OCI-LY3 (cell line): ENCODE measurements around the gene CNTNAP2.

ENCODE experiments used
- H2AFZ ChIP-seq: fragments of 200-600, 300-600 bp; shearing (Covaris generic); 2 replicates; pipeline ENCODE4 v1.6.0; 2014; ENCODE audit warnings: antibody characterized with exemption, low read depth, low read length
- H3K27ac ChIP-seq: fragments of 200-600, 300-600 bp; sonication (generic); 2 replicates; pipeline ENCODE4 v1.5.1; 2014; ENCODE audit warnings: mild to moderate bottlenecking, low read length, moderate library complexity, mixed read lengths
- H3K27me3 ChIP-seq: fragments of 200-600, 300-600 bp; sonication (generic); 2 replicates; pipeline ENCODE4 v1.6.1; 2014; ENCODE audit warnings: low read depth, low read length, mixed read lengths
- H3K36me3 ChIP-seq: fragments of 200-600, 300-600 bp; sonication (generic); replicated peaks from 2 replicates; pipeline ENCODE3; 2014; ENCODE audit warnings: low read depth, low read length, mixed read lengths
- H3K4me1 ChIP-seq: fragments of 300-600, 200-600 bp; sonication (generic); 2 replicates; pipeline ENCODE4 v1.6.1; 2014; ENCODE audit warnings: low read length, mixed read lengths
- H3K4me2 ChIP-seq: fragments of 200-600, 300-600 bp; sonication (generic); 2 replicates; pipeline ENCODE4 v1.6.1; 2014; ENCODE audit warnings: low read length, mixed read lengths
- H3K4me3 ChIP-seq: fragments of 300-600, 200-600 bp; sonication (generic); 2 replicates; pipeline ENCODE4 v1.5.1; 2014; ENCODE audit warnings: antibody characterized with exemption, mild to moderate bottlenecking, low read length, moderate library complexity
- H3K79me2 ChIP-seq: fragments of 300-600, 200-600 bp; shearing (Covaris generic); 2 replicates; pipeline ENCODE4 v1.6.1; 2014; ENCODE audit warnings: mild to moderate bottlenecking, low read length, mixed read lengths
- H3K9ac ChIP-seq: fragments of 300-600, 200-600 bp; shearing (Covaris generic); 2 replicates; pipeline ENCODE4 v1.6.0; 2014; ENCODE audit warnings: mild to moderate bottlenecking, low read length, moderate library complexity
- H3K9me3 ChIP-seq: fragments of 200-600, 300-600 bp; shearing (Covaris generic); 2 replicates; pipeline ENCODE4 v1.6.1; 2014; ENCODE audit warnings: low read length, mixed read lengths; ENCODE audit not compliant: insufficient read depth
- H4K20me1 ChIP-seq: fragments of 200-600, 300-600 bp; sonication (generic); 2 replicates; pipeline ENCODE4 v1.6.1; 2016; ENCODE audit warnings: low read length, mixed read lengths; ENCODE audit not compliant: insufficient read depth
- CTCF ChIP-seq: fragments of 200-600, 300-600 bp; sonication (generic); IDR thresholded peaks from 2 replicates; pipeline ENCODE4 v1.5.1; 2014; ENCODE audit warnings: antibody characterized with exemption, low read length, low read depth
- EZH2phosphoT487 ChIP-seq: fragments of 200-600 bp; shearing (Covaris generic); IDR thresholded peaks from 2 replicates; pipeline ENCODE4 v1.6.1; 2018; ENCODE audit warnings: antibody characterized with exemption, mixed run types, low read depth

Gene CNTNAP2

GRCh38 chr7:147923841-147924240, 1807.2 kb downstream of the CNTNAP2 start:
- H3K27me3 ChIP-seq, result no peaks in the 10 kb centered on the region
- H3K4me1 ChIP-seq, result no peaks in the 10 kb centered on the region
- H3K4me2 ChIP-seq, result no peak overlapping the region
- H3K9me3 ChIP-seq, result no peaks in the 10 kb centered on the region
- no peaks in the 10 kb centered on the region for H3K79me2 ChIP-seq
- no peak overlapping the region for H3K9ac ChIP-seq
- no peak overlapping the region for H3K27ac ChIP-seq
- H3K36me3 ChIP-seq, result no peaks in the 10 kb centered on the region
- H2AFZ ChIP-seq, result no peak overlapping the region
- no peaks in the 10 kb centered on the region for H4K20me1 ChIP-seq
- TF ChIP-seq CTCF (no peak), EZH2phosphoT487 (no peak)
- H3K4me3 ChIP-seq, result no peak overlapping the region

- Histone ChIP-seq H3K36me3 (no peaks in the 10 kb centered on the region), H3K4me1 (no peaks in the 10 kb centered on the region), H3K27ac (no peak overlapping the region), H3K27me3 (no peaks in the 10 kb centered on the region), H2AFZ (no peak overlapping the region), H3K4me3 (no peak overlapping the region), H3K9me3 (no peaks in the 10 kb centered on the region), H4K20me1 (no peaks in the 10 kb centered on the region), H3K9ac (no peak overlapping the region), H3K79me2 (no peaks in the 10 kb centered on the region), H3K4me2 (no peak overlapping the region)
- no peak for TF ChIP-seq EZH2phosphoT487
- TF ChIP-seq CTCF, result no peak
Measured at GRCh38 chr7:147937428-147937827, 1820.8 kb downstream of the CNTNAP2 start.

GRCh38 chr7:147941381-147941780, 1824.8 kb downstream of the CNTNAP2 start:
- no peaks in the 10 kb centered on the region for H3K4me1 ChIP-seq
- no peaks in the 10 kb centered on the region for H4K20me1 ChIP-seq
- no peaks in the 10 kb centered on the region for H3K36me3 ChIP-seq
- H3K9ac ChIP-seq, result no peak overlapping the region
- no peak for TF ChIP-seq CTCF
- no peak for TF ChIP-seq EZH2phosphoT487
- no peaks in the 10 kb centered on the region for H3K27me3 ChIP-seq
- no peak overlapping the region for H3K4me3 ChIP-seq
- no peaks in the 10 kb centered on the region for H3K79me2 ChIP-seq
- H3K27ac ChIP-seq, result no peak overlapping the region
- H3K9me3 ChIP-seq, result no peaks in the 10 kb centered on the region
- no peak overlapping the region for H2AFZ ChIP-seq
- H3K4me2 ChIP-seq, result no peak overlapping the region

- H2AFZ ChIP-seq, result no peak overlapping the region
- TF ChIP-seq EZH2phosphoT487 (no peak), CTCF (no peak)
- no peaks in the 10 kb centered on the region for H3K4me1 ChIP-seq
- H3K9me3 ChIP-seq, result no peaks in the 10 kb centered on the region
- H3K27ac ChIP-seq, result no peak overlapping the region
- no peaks in the 10 kb centered on the region for H3K36me3 ChIP-seq
- H3K4me2 ChIP-seq, result no peak overlapping the region
- no peaks in the 10 kb centered on the region for H3K79me2 ChIP-seq
- H3K9ac ChIP-seq, result no peak overlapping the region
- no peaks in the 10 kb centered on the region for H3K27me3 ChIP-seq
- no peaks in the 10 kb centered on the region for H4K20me1 ChIP-seq
- no peak overlapping the region for H3K4me3 ChIP-seq
Measured at GRCh38 chr7:147944321-147944720, 1827.7 kb downstream of the CNTNAP2 start.
